ENCODE measurements around the gene RARG. TPM values are rescaled to one million over a fixed set of nuclear protein-coding genes. Genes with fewer than 3 reads are reported as not detected.
"Not testable (repeated sequence)": the region's sequence is repeated elsewhere in the genome, so short reads cannot be mapped to it uniquely, and the experiment has no call there.

RARG gene
- total and polyA plus RNA-seq, 11 donors, result 6.4 to 22.5 (median 14.4) TPM

GRCh38 chr12:53170215-53170614 lies 61.8 kb downstream of the RARG start:
- TF ChIP-seq CTCF (IDR thresholded peaks at IDR 0.05) (no peak), POLR2A (IDR thresholded peaks at IDR 0.05) (no peak)
- H3K9me3 ChIP-seq, result no peaks in the 10 kb centered on the region
- no peak for ATAC-seq
- H3K27ac ChIP-seq, result no peak overlapping the region
- H3K27me3 ChIP-seq, result no peaks in the 10 kb centered on the region
- H3K4me1 ChIP-seq, result peaks cover 0 to 6% (median 0%) of the 10 kb centered on the region in 12 donors
- 91 to 97% (median 96%) methylated on average over 8 of the region's 8 CpGs for WGBS, 4 donors
- H3K36me3 ChIP-seq, result peaks cover 0 to 37% (median 25%) of the 10 kb centered on the region in 9 donors
- H3K4me3 ChIP-seq, result no peak overlapping the region
- no peak for DNase-seq
- intact Hi-C loops (cut with DNase I), result no loop called here

GRCh38 chr12:53169644-53170043 lies 62.4 kb downstream of the RARG start:
- TF ChIP-seq CTCF (IDR thresholded peaks at IDR 0.05) (no peak), POLR2A (IDR thresholded peaks at IDR 0.05) (no peak)
- intact Hi-C loops (cut with DNase I), result no loop called here

GRCh38 chr12:53166837-53167236 lies 65.2 kb downstream of the RARG start:
- intact Hi-C loops (cut with DNase I), result no loop called here
- no peaks in the 10 kb centered on the region for H3K9me3 ChIP-seq
- no peaks in the 10 kb centered on the region for H3K4me1 ChIP-seq
- DNase-seq (no peak), ATAC-seq (no peak)
- H3K27ac ChIP-seq, result no peak overlapping the region
- TF ChIP-seq CTCF (IDR thresholded peaks at IDR 0.05), result no peak
- no peak for TF ChIP-seq POLR2A (IDR thresholded peaks at IDR 0.05)
- peaks cover 0 to 32% (median 22%) of the 10 kb centered on the region in 9 donors for H3K36me3 ChIP-seq
- H3K4me3 ChIP-seq, result no peak overlapping the region
- no peaks in the 10 kb centered on the region for H3K27me3 ChIP-seq

More at GRCh38 chr12:53169644-53170043, 62.4 kb downstream of the RARG start:
- Histone ChIP-seq H3K4me1 (peaks cover 0 to 1% (median 0%) of the 10 kb centered on the region in 12 donors), H3K36me3 (peaks cover 0 to 37% (median 25%) of the 10 kb centered on the region in 9 donors), H3K27ac (no peak overlapping the region), H3K4me3 (no peak overlapping the region), H3K9me3 (no peaks in the 10 kb centered on the region), H3K27me3 (no peaks in the 10 kb centered on the region)
- ATAC-seq, result no peak
- DNase-seq, result no peak
- 88 to 97% (median 95%) methylated on average over 7 of the region's 7 CpGs for WGBS, 4 donors

- not testable (repeated sequence) for H3K4me3 ChIP-seq, H3K27me3 ChIP-seq, H3K27ac ChIP-seq, ATAC-seq, H3K9me3 ChIP-seq, H3K4me1 ChIP-seq, DNase-seq
- intact Hi-C loops (cut with DNase I), result loop anchor here in 4 of 10 donors (5.0 kb wide), 1 partner anchor 34 kb away; no protein-coding TSS in a partner anchor
- 95 to 100% (median 98%) methylated on average over 2 of the region's 2 CpGs for WGBS, 4 donors
- H3K36me3 ChIP-seq, result peaks cover 0 to 26% (median 9%) of the 10 kb centered on the region in 9 donors
Observed at GRCh38 chr12:53163008-53163407, 69.0 kb downstream of the RARG start.

Data from heart left ventricle (tissue), 16 donors.